Ureter (tissue), 1 donor: Measurements from ENCODE around the gene PSD. TPM values are rescaled to one million over a fixed set of nuclear protein-coding genes. Genes with fewer than 3 reads are reported as not detected.

ENCODE experiments used
- DNase-seq: peaks from one replicate; pipeline ENCODE4 v3.0.0-alpha.2; 2020; ENCODE audit warnings: low spot score
- total RNA-seq: library from RNA; stranded (reverse); gene quantifications from one replicate; pipeline ENCODE4 v1.2.4, GENCODE V29; 2023
- donor health status: DM: yes; HTN: yes; CAD: no.

Gene PSD
- total RNA-seq, 1 donor from 2014 or later: 5.1 TPM

- DNase-seq: no peak
These were observed 26.3 kb upstream of the PSD start for GRCh38 chr10:102444851-102445250.

- DNase-seq: no peak
These were observed 19.8 kb upstream of the PSD start for GRCh38 chr10:102438374-102438773.

GRCh38 chr10:102437515-102437914 is 18.9 kb upstream of the PSD start:
- no peak for DNase-seq

GRCh38 chr10:102436312-102436711 is 17.7 kb upstream of the PSD start:
- DNase-seq: no peak

- no peak for DNase-seq
These were observed 17.1 kb upstream of the PSD start for GRCh38 chr10:102435529-102436233.

- DNase-seq: no peak
These were observed 16.5 kb upstream of the PSD start for GRCh38 chr10:102435133-102435497.

GRCh38 chr10:102434394-102435132 is 16.0 kb upstream of the PSD start:
- no peak for DNase-seq

- DNase-seq: no peak
These were observed 15.0 kb upstream of the PSD start for GRCh38 chr10:102433619-102434046.

- DNase-seq: peak; percentile 96
These were observed 13.8 kb upstream of the PSD start, which contains the start of gene CUEDC2 for GRCh38 chr10:102432162-102432950. TSS of gene CUEDC2 (minus strand) at chr10:102432574. CDS start at chr10:102425188, 7,386 bp downstream.

- DNase-seq: no peak
These were observed 13.0 kb upstream of the PSD start for GRCh38 chr10:102431452-102432124.

- no peak for DNase-seq
These were observed 10.9 kb upstream of the PSD start for GRCh38 chr10:102429468-102429867.

GRCh38 chr10:102426803-102427287 is 8.3 kb upstream of the PSD start:
- no peak for DNase-seq

- DNase-seq: no peak
These were observed 6.9 kb upstream of the PSD start for GRCh38 chr10:102425444-102425843.

- no peak for DNase-seq
These were observed 6.3 kb upstream of the PSD start for GRCh38 chr10:102424916-102425315.

- DNase-seq: no peak
These were observed 5.6 kb upstream of the PSD start for GRCh38 chr10:102424145-102424544.

- no peak for DNase-seq
These were observed 4.9 kb upstream of the PSD start for GRCh38 chr10:102423372-102423968.

- peak; percentile 86 for DNase-seq
These were observed 4.1 kb upstream of the PSD start for GRCh38 chr10:102422545-102423129.

- DNase-seq: no peak
These were observed 3.4 kb upstream of the PSD start for GRCh38 chr10:102421757-102422512.

- no peak for DNase-seq
These were observed 2.8 kb upstream of the PSD start for GRCh38 chr10:102421507-102421756.

GRCh38 chr10:102420714-102421506 is 2.3 kb upstream of the PSD start, which contains the start of gene FBXL15:
TSS of gene FBXL15 (plus strand) at chr10:102420836. CDS start at chr10:102421130, 294 bp downstream.
- DNase-seq: peak; percentile 99
